ENCODE results near the gene LTBP1. TPM values are rescaled to one million over a fixed set of nuclear protein-coding genes. Genes with fewer than 3 reads are reported as not detected.

LTBP1 gene
- total and polyA plus RNA-seq, 4 donors = 5.8 to 57.6 (median 10.2) TPM

GRCh38 chr2:33275689-33276444 lies 329.1 kb downstream of the LTBP1 start:
- TF ChIP-seq EGR1 (IDR thresholded peaks at IDR 0.05; ENCODE audit: low read depth in 2 of 2) (no peak), HNF4A (conservative IDR thresholded peaks at IDR 0.05) (no peak), REST (IDR thresholded peaks at IDR 0.05) (no peak), HNF4G (IDR thresholded peaks at IDR 0.05) (no peak), FOXA1 (IDR thresholded peaks at IDR 0.05) (no peak), JUND (IDR thresholded peaks at IDR 0.05) (no peak), RXRA (IDR thresholded peaks at IDR 0.05) (no peak), SP1 (IDR thresholded peaks at IDR 0.05) (no peak), ZBTB33 (IDR thresholded peaks at IDR 0.05) (no peak), GABPA (IDR thresholded peaks at IDR 0.05 in 1 of 2, conservative IDR thresholded peaks at IDR 0.05 in 1 of 2) (no peak), FOXA2 (IDR thresholded peaks at IDR 0.05) (no peak), TAF1 (conservative IDR thresholded peaks at IDR 0.05) (no peak), MAX (IDR thresholded peaks at IDR 0.05) (no peak), RAD21 (IDR thresholded peaks at IDR 0.05) (no peak), YY1 (IDR thresholded peaks at IDR 0.05) (no peak), NR2F2 (IDR thresholded peaks at IDR 0.05) (no peak)
- TF ChIP-seq, protein P1, sequence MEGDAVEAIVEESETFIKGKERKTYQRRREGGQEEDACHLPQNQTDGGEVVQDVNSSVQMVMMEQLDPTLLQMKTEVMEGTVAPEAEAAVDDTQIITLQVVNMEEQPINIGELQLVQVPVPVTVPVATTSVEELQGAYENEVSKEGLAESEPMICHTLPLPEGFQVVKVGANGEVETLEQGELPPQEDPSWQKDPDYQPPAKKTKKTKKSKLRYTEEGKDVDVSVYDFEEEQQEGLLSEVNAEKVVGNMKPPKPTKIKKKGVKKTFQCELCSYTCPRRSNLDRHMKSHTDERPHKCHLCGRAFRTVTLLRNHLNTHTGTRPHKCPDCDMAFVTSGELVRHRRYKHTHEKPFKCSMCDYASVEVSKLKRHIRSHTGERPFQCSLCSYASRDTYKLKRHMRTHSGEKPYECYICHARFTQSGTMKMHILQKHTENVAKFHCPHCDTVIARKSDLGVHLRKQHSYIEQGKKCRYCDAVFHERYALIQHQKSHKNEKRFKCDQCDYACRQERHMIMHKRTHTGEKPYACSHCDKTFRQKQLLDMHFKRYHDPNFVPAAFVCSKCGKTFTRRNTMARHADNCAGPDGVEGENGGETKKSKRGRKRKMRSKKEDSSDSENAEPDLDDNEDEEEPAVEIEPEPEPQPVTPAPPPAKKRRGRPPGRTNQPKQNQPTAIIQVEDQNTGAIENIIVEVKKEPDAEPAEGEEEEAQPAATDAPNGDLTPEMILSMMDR (IDR thresholded peaks at IDR 0.05; ENCODE audit: low read depth, low read length, missing input control) = no peak
- TF ChIP-seq, protein P2, sequence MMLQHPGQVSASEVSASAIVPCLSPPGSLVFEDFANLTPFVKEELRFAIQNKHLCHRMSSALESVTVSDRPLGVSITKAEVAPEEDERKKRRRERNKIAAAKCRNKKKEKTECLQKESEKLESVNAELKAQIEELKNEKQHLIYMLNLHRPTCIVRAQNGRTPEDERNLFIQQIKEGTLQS (IDR thresholded peaks at IDR 0.05) = no peak
- peaks cover 0 to 1% (median 0%) of the 10 kb centered on the region in 4 donors for H3K4me1 ChIP-seq (ENCODE audit: control insufficient read depth in 4 of 4, insufficient read depth in 4 of 4, low read length in 3 of 4)
- H3K4me3 ChIP-seq (ENCODE audit: low read depth in 1 of 3, low read length in 3 of 3) = no peak overlapping the region
- no peak overlapping the region for H3K27ac ChIP-seq (ENCODE audit: low read depth in 1 of 2, low read length in 2 of 2)
- 87% methylated on average over 12 of the region's 12 CpGs for WGBS
- no peaks in the 10 kb centered on the region for H3K27me3 ChIP-seq (ENCODE audit: control insufficient read depth in 4 of 4, insufficient read depth in 4 of 4, low read length in 3 of 4)
- no peak overlapping the region for H3K9ac ChIP-seq (ENCODE audit: low read depth in 1 of 2, low read length in 2 of 2)
- H3K36me3 ChIP-seq (ENCODE audit: control insufficient read depth in 4 of 4, insufficient read depth in 3 of 4, low read depth in 1 of 4, low read length in 3 of 4) = peaks cover 0 to 17% (median 9%) of the 10 kb centered on the region in 4 donors
- no peaks in the 10 kb centered on the region for H3K9me3 ChIP-seq (ENCODE audit: control insufficient read depth in 4 of 4, low read length in 3 of 4)
- no peak for DNase-seq (ENCODE audit: low spot score)

Measured in liver (tissue), 9 donors.